H9 (cell line): ENCODE data around the gene SLC25A25. TPM values are rescaled to one million over a fixed set of nuclear protein-coding genes. Genes with fewer than 3 reads are reported as not detected.
A peak's percentile ranks its signal among the peaks of the same experiment; 100 is the strongest.

ENCODE experiments used
- DNase-seq: peaks from one replicate; pipeline ENCODE4 v3.0.0-alpha.2; 2017
- H2AFZ ChIP-seq: one replicate; pipeline ENCODE4 v1.6.1; 2013; ENCODE audit warnings: mild to moderate bottlenecking, low read length, control low read depth, moderate library complexity
- H2AK5ac ChIP-seq: 2 replicates; pipeline ENCODE4 v1.6.1; 2013; ENCODE audit warnings: low read length, control low read depth, mixed read lengths; ENCODE audit not compliant: insufficient read length
- H2BK120ac ChIP-seq: one replicate; pipeline ENCODE4 v1.6.1; 2013; ENCODE audit warnings: low read depth, mild to moderate bottlenecking, low read length, control low read depth, inconsistent platforms; ENCODE audit not compliant: poor library complexity, severe bottlenecking
- H2BK12ac ChIP-seq: 2 replicates; pipeline ENCODE4 v1.6.1; 2013; ENCODE audit warnings: low read length, control low read depth, mixed read lengths, low read depth; ENCODE audit not compliant: insufficient read length
- H2BK15ac ChIP-seq: 2 replicates; pipeline ENCODE4 v1.6.1; 2013; ENCODE audit warnings: low read depth, low read length, control low read depth
- H2BK20ac ChIP-seq: one replicate; pipeline ENCODE4 v1.6.1; 2013; ENCODE audit warnings: low read depth, mild to moderate bottlenecking, low read length, control low read depth, inconsistent platforms; ENCODE audit not compliant: poor library complexity, severe bottlenecking
- H2BK5ac ChIP-seq: 2 replicates; pipeline ENCODE4 v1.6.1; 2013; ENCODE audit warnings: low read length, control low read depth, mixed read lengths; ENCODE audit not compliant: insufficient read length
- H3K14ac ChIP-seq: 2 replicates; pipeline ENCODE4 v1.6.1; 2013; ENCODE audit warnings: low read length, control low read depth; ENCODE audit not compliant: insufficient read depth
- H3K18ac ChIP-seq: 2 replicates; pipeline ENCODE4 v1.6.1; 2013; ENCODE audit warnings: low read depth, mild to moderate bottlenecking, mixed read lengths, low read length, control low read depth; ENCODE audit not compliant: insufficient read length
- H3K23ac ChIP-seq: 2 replicates; pipeline ENCODE4 v1.6.1; 2013; ENCODE audit warnings: low read length, control low read depth, mixed read lengths, low read depth; ENCODE audit not compliant: insufficient read length
- H3K23me2 ChIP-seq: 2 replicates; pipeline ENCODE4 v1.6.1; 2013; ENCODE audit warnings: low read depth, mild to moderate bottlenecking, mixed read lengths, low read length, control low read depth; ENCODE audit not compliant: insufficient read length, poor library complexity, severe bottlenecking
- H3K27ac ChIP-seq: 2 replicates; pipeline ENCODE4 v1.5.1; 2013; ENCODE audit warnings: low read length, control low read depth, mixed read lengths, low read depth; ENCODE audit not compliant: insufficient read length
- H3K27me3 ChIP-seq: 2 replicates; pipeline ENCODE4 v1.6.1; 2013; ENCODE audit warnings: low read length, control low read depth, inconsistent platforms; ENCODE audit not compliant: insufficient read depth
- H3K4ac ChIP-seq: 2 replicates; pipeline ENCODE4 v1.6.1; 2013; ENCODE audit warnings: low read depth, mild to moderate bottlenecking, control low read depth, inconsistent platforms, low read length, moderate library complexity
- H3K4me1 ChIP-seq: 2 replicates; pipeline ENCODE4 v1.6.1; 2013; ENCODE audit warnings: low read length, control low read depth, inconsistent platforms; ENCODE audit not compliant: insufficient read depth
- H3K4me2 ChIP-seq: 2 replicates; pipeline ENCODE4 v1.6.1; 2013; ENCODE audit warnings: low read length, control low read depth, mixed read lengths; ENCODE audit not compliant: insufficient read length, insufficient read depth
- H3K56ac ChIP-seq: 2 replicates; pipeline ENCODE4 v1.6.1; 2013; ENCODE audit warnings: low read depth, mild to moderate bottlenecking, mixed read lengths, low read length, control low read depth; ENCODE audit not compliant: insufficient read length
- H3K79me1 ChIP-seq: 2 replicates; pipeline ENCODE4 v1.6.1; 2013; ENCODE audit warnings: low read depth, mild to moderate bottlenecking, moderate library complexity, low read length, control low read depth, inconsistent platforms; ENCODE audit not compliant: insufficient read depth, poor library complexity, severe bottlenecking
- H3K79me2 ChIP-seq: 2 replicates; pipeline ENCODE4 v1.6.1; 2013; ENCODE audit warnings: low read length, control low read depth, inconsistent platforms; ENCODE audit not compliant: insufficient read depth
- H3K9ac ChIP-seq: 2 replicates; pipeline ENCODE4 v1.6.1; 2013; ENCODE audit warnings: low read length, control low read depth, mixed read lengths; ENCODE audit not compliant: insufficient read length; ENCODE audit errors: extremely low read depth
- H3K9me3 ChIP-seq: one replicate; pipeline ENCODE4 v1.6.1; 2013; ENCODE audit warnings: low read depth, low read length, inconsistent platforms; ENCODE audit not compliant: control insufficient read depth
- H3T11ph ChIP-seq: one replicate; pipeline ENCODE4 v1.6.1; 2013; ENCODE audit warnings: mild to moderate bottlenecking, low read length, control low read depth, inconsistent platforms
- H4K20me1 ChIP-seq: one replicate; pipeline ENCODE4 v1.6.1; 2013; ENCODE audit not compliant: control insufficient read depth, insufficient read length, insufficient read depth
- H4K5ac ChIP-seq: 2 replicates; pipeline ENCODE4 v1.6.1; 2013; ENCODE audit warnings: low read depth, mild to moderate bottlenecking, mixed read lengths, low read length, control low read depth; ENCODE audit not compliant: insufficient read length
- H4K8ac ChIP-seq: replicated peaks from 2 replicates; pipeline ENCODE4 v1.6.1; 2013; ENCODE audit warnings: low read length, control low read depth, mixed read lengths, low read depth; ENCODE audit not compliant: insufficient read length
- H4K91ac ChIP-seq: 2 replicates; pipeline ENCODE4 v1.6.1; 2013; ENCODE audit warnings: low read depth, mild to moderate bottlenecking, moderate library complexity, mixed read lengths, low read length, control low read depth; ENCODE audit not compliant: insufficient read length
- H3K27ac Mint-ChIP-seq, 3 experiments: 2 replicates in 2 of 3; 3 replicates in 1 of 3; pipeline ENCODE4 v1.8.0; 2020 to 2021; ENCODE audit warnings: mixed read lengths in 3 of 3, mild to moderate bottlenecking in 1 of 3, moderate library complexity in 1 of 3
- H3K27me3 Mint-ChIP-seq: 2 replicates; pipeline ENCODE4 v1.8.0; 2021; ENCODE audit warnings: low read depth, mild to moderate bottlenecking, moderate library complexity, mixed read lengths
- H3K36me3 Mint-ChIP-seq, 3 experiments: 2 replicates in 2 of 3; 3 replicates in 1 of 3; pipeline ENCODE4 v1.8.0; 2020 to 2021; ENCODE audit warnings: low read depth in 3 of 3, mixed read lengths in 3 of 3; ENCODE audit not compliant: insufficient read depth in 1 of 3
- H3K4me1 Mint-ChIP-seq, 2 experiments: 2 replicates each; pipeline ENCODE4 v1.8.0; 2020; ENCODE audit warnings: mixed read lengths in 2 of 2
- H3K4me3 Mint-ChIP-seq, 2 experiments: 2 replicates in 1 of 2; 3 replicates in 1 of 2; pipeline ENCODE4 v1.8.0; 2020 to 2021; ENCODE audit warnings: mild to moderate bottlenecking in 2 of 2, mixed read lengths in 2 of 2, moderate library complexity in 1 of 2
- H3K9me3 Mint-ChIP-seq, 2 experiments: 2 replicates in 1 of 2; 3 replicates in 1 of 2; pipeline ENCODE4 v1.8.0; 2020; ENCODE audit warnings: mild to moderate bottlenecking in 2 of 2, mixed read lengths in 2 of 2, moderate library complexity in 1 of 2
- CTCF ChIP-seq: fragments of 200-600 bp; sonication (generic); conservative IDR thresholded peaks from 3 replicates; pipeline ENCODE4 v1.8.0; 2021; ENCODE audit warnings: antibody characterized with exemption, mild to moderate bottlenecking
- WGBS: extraction: QIAGEN DNeasy Blood & Tissue Kit; methylation state at CpG from one replicate; pipeline ENCODE4 v1.1.7; 2013; ENCODE audit warnings: missing lambda C conversion rate, low lambda C conversion rate, mixed read lengths; ENCODE audit not compliant: insufficient read length; ENCODE audit errors: extremely low coverage; 5-methylcytosine and 5-hydroxymethylcytosine counted together
- total RNA-seq: library from RNA; stranded (reverse); gene quantifications from 2 replicates; pipeline ENCODE4 v1.2.1, GENCODE V29; 2021

SLC25A25 gene
- total RNA-seq, 1 experiment from 2014 or later: 16.9 TPM

DNA sequence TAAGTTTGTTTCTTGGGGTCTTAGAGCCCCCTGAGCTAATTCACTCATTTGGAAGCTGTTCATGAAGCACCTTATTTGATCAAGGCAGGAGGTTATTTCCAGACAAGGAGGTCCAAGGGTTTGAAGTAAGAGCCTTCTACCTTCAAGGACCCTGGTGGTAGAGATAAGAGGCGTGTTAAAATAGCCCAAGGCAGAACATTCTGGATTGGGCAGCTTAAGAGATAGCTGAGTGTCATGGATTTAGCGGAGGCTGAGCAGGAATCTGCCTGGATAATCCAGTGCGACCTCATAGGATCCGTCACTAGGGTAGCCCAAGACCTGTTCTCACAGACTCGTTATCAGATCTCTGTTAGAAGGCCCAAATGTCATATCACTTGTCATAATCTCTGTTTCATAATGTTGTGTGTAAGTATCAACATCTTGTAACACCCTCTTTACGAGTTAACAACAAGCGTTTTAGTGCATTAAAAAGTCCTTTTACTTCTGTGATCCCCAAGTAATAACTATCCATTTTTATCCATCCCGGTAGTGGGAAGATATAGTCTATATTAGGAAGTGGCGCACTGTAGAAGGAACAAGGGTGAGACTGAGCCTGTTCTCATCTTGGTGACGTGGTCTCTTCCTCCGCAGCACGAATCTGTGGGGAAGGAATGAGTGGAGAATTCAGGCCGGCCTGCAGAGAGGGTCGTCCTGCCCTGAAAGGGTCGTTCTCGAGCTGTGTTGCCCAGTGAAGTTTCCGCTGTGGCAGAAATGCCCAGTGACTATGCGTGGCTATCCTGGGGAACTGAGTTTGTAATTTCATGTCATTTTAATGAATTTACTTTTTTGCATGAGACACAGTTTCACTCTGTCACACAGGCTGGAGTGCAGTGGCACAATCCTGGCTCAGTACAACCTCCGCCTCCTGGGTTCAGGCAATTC is 28.8 kb downstream of the SLC25A25 start:
- Histone ChIP-seq H3K27ac (no peak overlapping the region), H2BK12ac (peak overlapping the region; percentile 3), H3K4ac (peak overlapping the region; percentile 59; the same call in 1 of the 2 replicates), H4K91ac (peak overlapping the region; percentile 79), H4K8ac (no peak overlapping the region), H3K23ac (no peak overlapping the region), H3K27me3 (no peaks in the 10 kb centered on the region), H3K4me2 (no peak overlapping the region), H3K79me2 (peaks cover 7% of the 10 kb centered on the region; the same call in 1 of the 2 replicates), H3T11ph (no peak overlapping the region), H3K14ac (no peak overlapping the region), H3K9ac (no peak overlapping the region), H3K4me1 (peaks cover 5% of the 10 kb centered on the region; the same call in 1 of the 2 replicates), H3K23me2 (peaks cover 10% of the 10 kb centered on the region), H3K79me1 (peaks cover 9% of the 10 kb centered on the region), H2AFZ (no peak overlapping the region), H2BK15ac (no peak overlapping the region), H2BK5ac (no peak overlapping the region), H2AK5ac (no peak overlapping the region), H3K56ac (no peak overlapping the region), H4K5ac (no peak overlapping the region), H4K20me1 (no peaks in the 10 kb centered on the region), H3K9me3 (no peaks in the 10 kb centered on the region), H2BK20ac (no peak overlapping the region), H3K18ac (no peak overlapping the region), H2BK120ac (no peak overlapping the region)
- Mint-ChIP-seq H3K4me3 (no peak overlapping the region), H3K36me3 (peaks cover 8 to 10% (median 9%) of the 10 kb centered on the region in 3 experiments; a peak in 6 of 7 replicates), H3K27ac (peak overlapping the region in 1 of 3 experiments; percentile 74; a peak in 1 of 7 replicates), H3K27me3 (no peaks in the 10 kb centered on the region), H3K9me3 (no peaks in the 10 kb centered on the region), H3K4me1 (peaks cover 54 to 56% of the 10 kb centered on the region in 2 experiments)
- TF ChIP-seq CTCF: no peak
- no CpG with 5 or more reads among the region's 19 CpGs for WGBS
- no peak for DNase-seq
